Lung microvascular endothelial cell (primary cell): ENCODE data around the gene CASZ1. TPM values are rescaled to one million over a fixed set of nuclear protein-coding genes. Genes with fewer than 3 reads are reported as not detected.

ENCODE experiments used
- DNase-seq, 2 donors: peaks; one replicate each; pipeline versions ENCODE4 v3.0.0 to v3.0.0-alpha.2; 2010; ENCODE audit warnings: low read depth in 2 of 2
- total RNA-seq: library from RNA; depleted of rRNA; stranded (reverse); fragments of >200 nt; gene quantifications from 2 replicates; pipeline ENCODE4 v1.2.1, GENCODE V29; 2014

CASZ1 gene
- total RNA-seq, 1 donor from 2014 or later, result 0.99 TPM

- no peak for DNase-seq
These were observed 139.2 kb downstream of the CASZ1 start for GRCh38 chr1:10657088-10657847.

GRCh38 chr1:10656431-10656830, 140.0 kb downstream of the CASZ1 start:
- no peak for DNase-seq

- DNase-seq, result no peak
These were observed 141.4 kb downstream of the CASZ1 start for GRCh38 chr1:10655002-10655401.

- DNase-seq, result no peak
These were observed 142.9 kb downstream of the CASZ1 start for GRCh38 chr1:10653370-10654125.

GRCh38 chr1:10652626-10653025, 143.8 kb downstream of the CASZ1 start:
- DNase-seq, result no peak

GRCh38 chr1:10651793-10652192, 144.7 kb downstream of the CASZ1 start:
- DNase-seq, result no peak

GRCh38 chr1:10651389-10651766, 145.1 kb downstream of the CASZ1 start:
- peak; percentile 11 to 61 for DNase-seq

GRCh38 chr1:10650556-10651388, 145.7 kb downstream of the CASZ1 start:
- DNase-seq, result no peak

- DNase-seq, result no peak
These were observed 146.8 kb downstream of the CASZ1 start for GRCh38 chr1:10649517-10650201.

GRCh38 chr1:10648689-10649516, 147.5 kb downstream of the CASZ1 start:
- DNase-seq, result no peak

GRCh38 chr1:10647414-10648170, 148.9 kb downstream of the CASZ1 start:
- no peak for DNase-seq

GRCh38 chr1:10646347-10646861, 150.0 kb downstream of the CASZ1 start:
- peak; percentile 47 to 49 for DNase-seq

GRCh38 chr1:10644307-10645128, 151.9 kb downstream of the CASZ1 start:
- DNase-seq, result no peak

- DNase-seq, result no peak
These were observed 152.7 kb downstream of the CASZ1 start for GRCh38 chr1:10643607-10644306.

GRCh38 chr1:10642403-10643080, 153.9 kb downstream of the CASZ1 start:
- no peak for DNase-seq

- DNase-seq, result no peak
These were observed 154.5 kb downstream of the CASZ1 start for GRCh38 chr1:10641976-10642375.

GRCh38 chr1:10640843-10641553, 155.4 kb downstream of the CASZ1 start:
- no peak for DNase-seq
